Glutamatergic neuron (in vitro differentiated cells): Measurements from ENCODE around the gene HSPA1A. TPM values are rescaled to one million over a fixed set of nuclear protein-coding genes. Genes with fewer than 3 reads are reported as not detected.
"Not testable (repeated sequence)": the region's sequence is repeated elsewhere in the genome, so short reads cannot be mapped to it uniquely, and the experiment has no call there.

Experiments used
- DNase-seq: peaks from one replicate; pipeline ENCODE4 v3.0.0; 2022
- H3K27ac Mint-ChIP-seq: one replicate; pipeline ENCODE4 v1.8.0; 2020; ENCODE audit warnings: mild to moderate bottlenecking, mixed read lengths, inconsistent platforms; ENCODE audit not compliant: unreplicated experiment
- H3K27me3 Mint-ChIP-seq: one replicate; pipeline ENCODE4 v1.8.0; 2020; ENCODE audit warnings: mild to moderate bottlenecking, moderate library complexity, mixed read lengths, inconsistent platforms; ENCODE audit not compliant: unreplicated experiment
- H3K36me3 Mint-ChIP-seq: one replicate; pipeline ENCODE4 v1.8.0; 2020; ENCODE audit warnings: mild to moderate bottlenecking, mixed read lengths, inconsistent platforms; ENCODE audit not compliant: unreplicated experiment
- H3K4me1 Mint-ChIP-seq: one replicate; pipeline ENCODE4 v1.8.0; 2020; ENCODE audit warnings: mild to moderate bottlenecking, low read depth, mixed read lengths, inconsistent platforms; ENCODE audit not compliant: unreplicated experiment
- H3K4me3 Mint-ChIP-seq: one replicate; pipeline ENCODE4 v1.8.0; 2020; ENCODE audit warnings: mild to moderate bottlenecking, mixed read lengths, inconsistent platforms; ENCODE audit not compliant: unreplicated experiment
- H3K9me3 Mint-ChIP-seq: one replicate; pipeline ENCODE4 v1.8.0; 2020; ENCODE audit warnings: mild to moderate bottlenecking, moderate library complexity, mixed read lengths, inconsistent platforms; ENCODE audit not compliant: unreplicated experiment
- total RNA-seq: library from RNA; stranded (reverse); fragmentation: NEBNext Ultra II Directional; extraction: Animal tissue kit (Norgen Biotek cat#: 25700); gene quantifications from one replicate; pipeline ENCODE4 v1.2.1, GENCODE V29; 2021; ENCODE audit not compliant: unreplicated experiment
- TF ChIP-seq, protein P1 (sequence below): fragments of 200-600 bp; sonication (generic); IDR thresholded peaks from one replicate; pipeline ENCODE4 v1.5.0; 2021; ENCODE audit not compliant: partially characterized antibody, unreplicated experiment

Gene HSPA1A
- total RNA-seq, 1 donor from 2014 or later = 54.3 TPM

DNA sequence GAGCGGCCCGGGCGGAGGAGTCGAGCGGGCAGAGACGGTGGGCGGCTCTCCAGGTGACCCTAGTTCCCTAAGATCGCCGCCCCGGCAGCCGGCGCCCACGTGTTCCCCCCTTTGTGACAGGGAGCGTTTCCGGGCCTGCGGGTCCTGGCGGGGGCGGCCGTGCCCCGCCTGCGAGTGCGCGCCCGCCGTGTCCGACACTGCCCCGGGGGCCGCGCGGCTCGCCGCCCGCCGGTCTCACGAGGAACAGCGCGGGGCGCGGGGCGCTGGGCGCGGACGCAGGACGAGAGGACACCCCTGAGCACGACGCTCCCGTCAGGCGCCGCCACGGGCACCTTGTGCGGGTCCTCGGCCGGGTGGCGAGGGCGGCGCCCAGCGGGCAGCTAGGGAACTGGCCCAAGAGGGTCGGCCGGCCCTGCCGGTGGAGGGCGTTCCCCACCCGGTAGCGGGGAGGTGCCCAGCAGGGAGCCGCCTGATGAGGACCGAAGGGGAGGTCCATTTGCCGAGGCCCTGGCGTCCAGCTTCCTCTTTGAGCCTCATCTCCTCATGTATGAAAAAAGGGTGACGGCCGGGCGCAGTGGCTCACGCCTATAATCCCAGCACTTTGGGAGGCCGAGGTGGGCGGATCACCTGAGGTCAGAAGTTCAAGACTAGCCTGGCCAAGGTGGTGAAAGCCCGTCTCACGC is 19.6 kb upstream of the HSPA1A start, which contains the start of gene VARS1:
TSS of gene VARS1 (minus strand) at position 137 of the 683 bp plus-strand sequence. CDS start 535 bp downstream, outside the sequence.
- H3K27me3 Mint-ChIP-seq = peaks cover 9% of the 10 kb centered on the region
- H3K4me1 Mint-ChIP-seq = peaks cover 18% of the 10 kb centered on the region
- peak within 1 kb of the TSS; percentile 94 for H3K4me3 Mint-ChIP-seq
- DNase-seq = peak; percentile 91
- TF ChIP-seq, protein P1, sequence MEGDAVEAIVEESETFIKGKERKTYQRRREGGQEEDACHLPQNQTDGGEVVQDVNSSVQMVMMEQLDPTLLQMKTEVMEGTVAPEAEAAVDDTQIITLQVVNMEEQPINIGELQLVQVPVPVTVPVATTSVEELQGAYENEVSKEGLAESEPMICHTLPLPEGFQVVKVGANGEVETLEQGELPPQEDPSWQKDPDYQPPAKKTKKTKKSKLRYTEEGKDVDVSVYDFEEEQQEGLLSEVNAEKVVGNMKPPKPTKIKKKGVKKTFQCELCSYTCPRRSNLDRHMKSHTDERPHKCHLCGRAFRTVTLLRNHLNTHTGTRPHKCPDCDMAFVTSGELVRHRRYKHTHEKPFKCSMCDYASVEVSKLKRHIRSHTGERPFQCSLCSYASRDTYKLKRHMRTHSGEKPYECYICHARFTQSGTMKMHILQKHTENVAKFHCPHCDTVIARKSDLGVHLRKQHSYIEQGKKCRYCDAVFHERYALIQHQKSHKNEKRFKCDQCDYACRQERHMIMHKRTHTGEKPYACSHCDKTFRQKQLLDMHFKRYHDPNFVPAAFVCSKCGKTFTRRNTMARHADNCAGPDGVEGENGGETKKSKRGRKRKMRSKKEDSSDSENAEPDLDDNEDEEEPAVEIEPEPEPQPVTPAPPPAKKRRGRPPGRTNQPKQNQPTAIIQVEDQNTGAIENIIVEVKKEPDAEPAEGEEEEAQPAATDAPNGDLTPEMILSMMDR = peak; percentile 78
- H3K27ac Mint-ChIP-seq = peak within 1 kb of the TSS; percentile 100
- peaks cover 15% of the 10 kb centered on the region for H3K9me3 Mint-ChIP-seq
- peaks cover under 1% of the 10 kb centered on the region for H3K36me3 Mint-ChIP-seq

DNA sequence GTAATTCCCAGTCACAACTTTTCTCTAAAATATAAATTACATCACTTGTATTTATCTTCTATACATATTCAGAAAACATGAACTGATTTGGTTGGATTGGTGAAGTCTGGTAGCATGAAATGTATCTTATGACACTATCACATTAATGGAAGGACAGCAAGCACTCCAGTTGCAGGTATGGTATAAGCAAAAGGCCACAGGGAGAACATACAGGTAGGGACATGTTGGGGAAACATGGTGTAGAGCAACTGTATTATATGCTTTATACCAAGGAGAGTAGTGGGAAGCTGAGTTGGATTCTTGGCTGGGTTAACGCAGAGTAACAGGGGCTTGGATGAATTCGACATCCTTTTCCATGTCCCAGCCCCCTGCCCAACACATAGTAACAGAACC is 18.4 kb upstream of the HSPA1A start:
- H3K9me3 Mint-ChIP-seq = peaks cover 15% of the 10 kb centered on the region
- H3K27ac Mint-ChIP-seq = peak overlapping the region; percentile 82
- H3K4me1 Mint-ChIP-seq = peaks cover 11% of the 10 kb centered on the region
- no peak for DNase-seq
- TF ChIP-seq, protein P1 = no peak
- peak overlapping the region; percentile 69 for H3K4me3 Mint-ChIP-seq
- peaks cover 9% of the 10 kb centered on the region for H3K27me3 Mint-ChIP-seq
- no peaks in the 10 kb centered on the region for H3K36me3 Mint-ChIP-seq

DNA sequence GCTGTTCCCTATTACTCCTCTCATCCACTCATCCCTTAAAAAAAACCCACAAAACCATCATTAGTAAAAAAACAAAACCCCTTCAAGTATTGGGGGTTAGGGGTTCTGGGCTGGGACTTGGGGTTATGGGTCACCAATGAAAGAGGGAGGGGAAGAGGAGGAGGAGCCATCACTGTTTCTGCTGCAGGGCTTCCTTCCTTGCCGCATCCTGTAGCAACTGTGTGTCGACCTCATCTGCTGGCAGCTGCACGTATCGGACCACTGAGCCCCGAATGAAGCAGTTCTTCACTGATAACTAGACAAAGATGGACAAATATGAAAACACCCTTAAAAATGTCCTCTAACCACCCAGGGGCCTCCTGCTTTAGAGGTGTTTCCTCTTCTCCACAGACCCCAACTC is 17.8 kb upstream of the HSPA1A start:
- no peak for DNase-seq
- Mint-ChIP-seq H3K27ac (peak overlapping the region; percentile 33), H3K4me1 (peaks cover 9% of the 10 kb centered on the region), H3K27me3 (peaks cover 8% of the 10 kb centered on the region), H3K36me3 (no peaks in the 10 kb centered on the region), H3K4me3 (no peak overlapping the region), H3K9me3 (peaks cover 15% of the 10 kb centered on the region)
- TF ChIP-seq, protein P1 = no peak

DNA sequence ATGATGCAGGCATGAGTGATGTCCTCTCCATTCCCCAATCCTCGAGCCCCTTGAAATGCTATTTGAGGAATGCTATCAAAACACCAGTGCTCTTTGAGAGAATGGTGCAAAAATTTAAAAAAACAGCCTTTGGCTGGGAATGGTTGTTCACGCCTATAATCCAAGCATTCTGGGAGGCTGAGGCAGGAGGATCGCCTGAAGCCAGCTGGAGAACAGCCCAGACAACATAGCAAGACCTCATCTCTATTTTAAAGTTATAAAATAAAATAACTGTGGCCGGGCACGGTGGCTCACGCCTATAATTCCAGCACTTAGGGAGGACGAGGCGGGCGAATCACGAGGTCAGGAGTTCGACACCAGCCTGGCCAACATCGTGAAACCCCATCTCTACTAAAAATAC is 15.6 kb upstream of the HSPA1A start:
- H3K27me3 Mint-ChIP-seq = peaks cover 4% of the 10 kb centered on the region
- no peak for DNase-seq

DNA sequence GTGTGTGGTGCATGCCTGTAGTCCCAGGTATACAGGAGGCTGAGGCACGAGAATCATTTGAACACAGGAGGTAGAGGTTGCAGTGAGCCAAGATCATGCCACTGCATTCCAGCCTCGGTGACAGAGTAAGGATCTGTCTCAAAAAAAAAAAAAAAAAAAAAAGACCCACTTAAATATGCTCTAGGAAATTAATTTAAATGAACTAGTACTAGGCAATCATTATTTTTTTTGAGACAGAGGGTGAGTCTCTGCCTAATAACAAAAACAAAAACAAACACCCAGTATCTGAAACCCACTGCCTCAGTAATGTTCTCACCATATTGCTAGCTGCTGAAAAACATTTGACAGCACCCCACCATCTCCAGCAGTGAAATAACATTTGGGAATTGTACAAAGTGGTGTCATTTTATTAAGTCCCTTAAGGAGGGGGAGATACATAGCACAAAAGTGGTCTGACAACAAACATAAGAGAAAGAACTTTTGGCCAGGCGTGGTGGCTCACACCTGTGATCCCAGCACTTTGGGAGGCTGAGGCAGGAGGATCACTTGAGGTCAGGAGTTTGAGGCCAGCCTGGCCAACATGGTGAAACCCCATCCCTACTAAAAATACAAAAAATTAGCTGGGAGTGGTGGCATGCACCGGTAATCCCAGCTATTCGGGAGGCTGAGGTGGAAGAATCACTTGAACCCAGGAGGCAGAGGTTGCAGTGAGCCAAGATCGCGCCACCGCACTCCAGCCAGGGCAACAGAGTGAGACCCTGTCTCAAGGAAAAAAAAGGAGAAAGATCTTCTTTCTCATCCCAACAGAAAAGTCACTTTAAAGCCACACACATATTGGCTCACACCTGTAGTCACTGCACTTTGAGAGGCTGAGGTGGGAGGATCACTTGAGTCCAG is 14.1 kb upstream of the HSPA1A start:
- H3K27ac Mint-ChIP-seq, H3K4me3 Mint-ChIP-seq, H3K4me1 Mint-ChIP-seq, DNase-seq, H3K36me3 Mint-ChIP-seq, H3K27me3 Mint-ChIP-seq, H3K9me3 Mint-ChIP-seq: not testable (repeated sequence)

More for the DNA sequence above, 15.6 kb upstream of the HSPA1A start:
- TF ChIP-seq, protein P1 = no peak
- no peaks in the 10 kb centered on the region for H3K4me1 Mint-ChIP-seq
- no peak overlapping the region for H3K4me3 Mint-ChIP-seq
- H3K36me3 Mint-ChIP-seq = no peaks in the 10 kb centered on the region
- H3K9me3 Mint-ChIP-seq = peaks cover 10% of the 10 kb centered on the region
- no peak overlapping the region for H3K27ac Mint-ChIP-seq
